Left ventricle myocardium inferior (tissue), 1 donor: ENCODE data around the gene USP22. TPM values are rescaled to one million over a fixed set of nuclear protein-coding genes. Genes with fewer than 3 reads are reported as not detected.

Experiments used
- DNase-seq: peaks from one replicate; pipeline ENCODE4 v3.0.0-alpha.2; 2020
- H3K27ac ChIP-seq: fragments of 200-600 bp; replicated peaks from 2 replicates; pipeline ENCODE4 v1.8.0; 2021
- H3K27me3 ChIP-seq: fragments of 200-600 bp; 2 replicates; pipeline ENCODE4 v1.8.0; 2021; ENCODE audit warnings: low read depth
- H3K36me3 ChIP-seq: fragments of 200-600 bp; 2 replicates; pipeline ENCODE4 v1.8.0; 2021
- H3K4me1 ChIP-seq: fragments of 200-600 bp; 2 replicates; pipeline ENCODE4 v1.8.0; 2021
- H3K4me3 ChIP-seq: fragments of 200-600 bp; 2 replicates; pipeline ENCODE4 v1.8.0; 2021; ENCODE audit warnings: mild to moderate bottlenecking, moderate library complexity
- H3K9me3 ChIP-seq: fragments of 200-600 bp; replicated peaks from 2 replicates; pipeline ENCODE4 v1.8.0; 2021
- CTCF ChIP-seq: fragments of 200-600 bp; IDR thresholded peaks from 2 replicates; pipeline ENCODE4 v1.8.0; 2021; ENCODE audit warnings: antibody characterized with exemption, mild to moderate bottlenecking, borderline replicate concordance
- intact Hi-C: fragments of 100-400 bp; cut with micrococcal nuclease; formaldehyde crosslinking; loops from one replicate; pipeline ENCODE4 v1.11.0; 2022
- total RNA-seq: library from RNA; stranded (reverse); fragmentation: NEBNext Ultra II Directional; extraction: Animal tissue kit (Norgen Biotek cat#: 25700); gene quantifications from one replicate; pipeline ENCODE4 v1.2.1, GENCODE V29; 2021
- donor health status: DM: no; HTN: yes; CAD: no; lungs with severe emphysema.

USP22 gene
- total RNA-seq, 1 donor from 2014 or later: 159 TPM

- Histone ChIP-seq H3K9me3 (no peaks in the 10 kb centered on the region), H3K4me1 (peaks cover 49% of the 10 kb centered on the region), H3K36me3 (peaks cover 6% of the 10 kb centered on the region), H3K27ac (no peak overlapping the region), H3K4me3 (no peak overlapping the region), H3K27me3 (no peaks in the 10 kb centered on the region)
- DNase-seq: no peak
- TF ChIP-seq CTCF: no peak
- intact Hi-C loops: no loop called here
Observed at GRCh38 chr17:20995164-20995872, 47.5 kb downstream of the USP22 start.

GRCh38 chr17:20994779-20995149, 48.0 kb downstream of the USP22 start:
- no peak for TF ChIP-seq CTCF
- Histone ChIP-seq H3K27ac (no peak overlapping the region), H3K4me3 (no peak overlapping the region), H3K27me3 (no peaks in the 10 kb centered on the region), H3K4me1 (peaks cover 43% of the 10 kb centered on the region), H3K36me3 (peaks cover 2% of the 10 kb centered on the region), H3K9me3 (no peaks in the 10 kb centered on the region)
- DNase-seq: no peak
- intact Hi-C loops: no loop called here

- no peaks in the 10 kb centered on the region for H3K27me3 ChIP-seq
- no peak for TF ChIP-seq CTCF
- intact Hi-C loops: no loop called here
- no peak for DNase-seq
- no peak overlapping the region for H3K4me3 ChIP-seq
- peaks cover 37% of the 10 kb centered on the region for H3K4me1 ChIP-seq
- no peaks in the 10 kb centered on the region for H3K9me3 ChIP-seq
- no peaks in the 10 kb centered on the region for H3K36me3 ChIP-seq
- no peak overlapping the region for H3K27ac ChIP-seq
Observed at GRCh38 chr17:20993863-20994778, 48.7 kb downstream of the USP22 start.

GRCh38 chr17:20992987-20993862, 49.6 kb downstream of the USP22 start:
- Histone ChIP-seq H3K27ac (peak overlapping the region; percentile 25), H3K4me1 (peaks cover 28% of the 10 kb centered on the region), H3K27me3 (no peaks in the 10 kb centered on the region), H3K4me3 (peak overlapping the region; percentile 31), H3K36me3 (no peaks in the 10 kb centered on the region), H3K9me3 (no peaks in the 10 kb centered on the region)
- peak; percentile 88 for TF ChIP-seq CTCF
- intact Hi-C loops: no loop called here
- peak; percentile 61 for DNase-seq

DNA sequence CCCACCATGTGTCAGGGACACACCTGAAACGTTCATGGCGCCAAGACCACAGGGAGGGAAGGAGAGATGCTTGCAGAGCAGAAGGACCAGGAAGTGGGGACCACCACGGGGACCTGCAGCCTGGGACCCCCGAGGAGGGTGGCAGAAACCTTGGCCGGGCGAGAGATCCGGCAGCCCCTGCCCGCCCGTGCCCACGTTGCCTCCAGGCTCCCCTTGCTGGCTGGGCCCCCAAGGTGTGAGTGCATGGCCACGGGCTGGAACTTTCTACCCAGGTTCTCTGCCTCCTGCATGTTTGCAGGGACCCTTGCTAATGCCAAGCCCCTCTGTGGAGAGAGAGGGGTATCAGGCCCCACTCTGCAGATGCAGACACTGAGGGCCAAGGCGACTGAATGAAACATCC, 50.4 kb downstream of the USP22 start:
- no peak for DNase-seq
- H3K9me3 ChIP-seq: no peaks in the 10 kb centered on the region
- TF ChIP-seq CTCF: no peak
- peaks cover 20% of the 10 kb centered on the region for H3K4me1 ChIP-seq
- H3K27me3 ChIP-seq: no peaks in the 10 kb centered on the region
- peak overlapping the region; percentile 31 for H3K4me3 ChIP-seq
- no peaks in the 10 kb centered on the region for H3K36me3 ChIP-seq
- intact Hi-C loops: no loop called here
- H3K27ac ChIP-seq: peak overlapping the region; percentile 25
